Measurements from ENCODE around the gene SCOC. TPM values are rescaled to one million over a fixed set of nuclear protein-coding genes. Genes with fewer than 3 reads are reported as not detected.
"Not testable (repeated sequence)": the region's sequence is repeated elsewhere in the genome, so short reads cannot be mapped to it uniquely, and the experiment has no call there.

The SCOC gene
- polyA plus RNA-seq, 2 of the 4 experiments (the other 2 are of a cell fraction), result 50.0 to 71.9 TPM

DNA sequence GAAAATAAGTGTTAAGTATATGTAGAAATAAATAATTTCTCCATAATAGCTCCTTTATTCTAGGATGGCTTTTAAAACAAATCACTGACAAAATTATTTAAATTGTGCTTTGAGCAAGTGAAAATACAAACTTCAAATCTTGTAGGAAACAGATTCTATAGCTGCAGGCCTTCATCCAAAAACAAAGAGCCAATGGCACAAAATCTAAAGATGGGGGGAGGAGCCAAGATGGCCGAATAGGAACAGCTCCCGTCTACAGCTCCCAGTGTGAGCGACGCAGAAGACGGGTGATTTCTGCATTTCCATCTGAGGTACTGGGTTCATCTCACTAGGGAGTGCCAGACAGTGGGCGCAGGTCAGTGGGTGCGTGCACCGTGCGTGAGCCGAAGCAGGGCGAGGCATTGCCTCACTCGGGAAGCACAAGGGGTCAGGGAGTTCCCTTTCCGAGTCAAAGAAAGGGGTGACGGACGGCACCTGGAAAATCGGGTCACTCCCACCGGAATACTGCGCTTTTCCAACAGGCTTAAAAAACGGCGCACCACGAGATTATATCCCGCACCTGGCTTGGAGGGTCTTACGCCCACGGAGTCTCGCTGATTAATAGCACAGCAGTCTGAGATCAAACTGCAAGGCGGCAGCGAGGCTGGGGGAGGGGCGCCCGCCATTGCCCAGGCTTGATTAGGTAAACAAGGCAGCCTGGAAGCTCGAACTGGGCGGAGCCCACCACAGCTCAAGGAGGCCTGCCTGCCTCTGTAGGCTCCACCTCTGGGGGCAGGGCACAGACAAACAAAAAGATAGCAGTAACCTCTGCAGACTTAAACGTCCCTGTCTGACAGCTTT, 39.9 kb downstream of the SCOC start:
- DNase-seq (ENCODE audit: low read depth in 1 of 2, low spot score in 1 of 2); POLR2A ChIA-PET; H3K4me3 ChIP-seq; H3K9me3 ChIP-seq; FAIRE-seq; ATAC-seq; H3K4me2 ChIP-seq; H3K27ac ChIP-seq; H3K4me1 ChIP-seq: not testable (repeated sequence)
- CTCF ChIA-PET, result interaction anchor here (1.1 kb wide), 1 partner anchor 15 kb away, joined by 3 read pairs; no protein-coding TSS in a partner anchor
- WGBS (ENCODE audit: missing lambda C conversion rate), result 93% methylated on average over 19 of the region's 32 CpGs

DNA sequence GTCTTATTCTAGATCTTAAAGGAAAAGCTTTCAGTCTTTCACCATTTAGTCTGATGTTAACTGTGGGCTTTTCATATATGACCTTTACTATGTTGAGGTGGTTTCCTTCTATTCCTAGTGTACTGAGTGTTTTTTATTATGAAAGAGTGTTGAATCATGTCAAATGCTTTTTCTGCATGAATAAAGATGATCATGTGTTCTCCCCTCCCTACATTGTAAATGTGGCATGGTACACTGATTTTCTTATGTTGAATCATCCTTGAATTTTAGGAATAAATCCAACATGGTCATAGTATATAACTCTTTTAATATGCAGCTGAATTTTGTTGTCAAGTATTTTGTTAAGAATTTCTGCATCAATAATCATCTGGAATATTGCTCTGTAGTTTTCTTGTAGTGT, 49.7 kb downstream of the SCOC start:
- H3K4me3 ChIP-seq, result no peak overlapping the region
- FAIRE-seq (no peak), DNase-seq (ENCODE audit: low read depth in 1 of 2, low spot score in 1 of 2) (no peak), ATAC-seq (no peak)
- H3K4me2 ChIP-seq, result no peak overlapping the region
- H3K27ac ChIP-seq, result no peak overlapping the region
- POLR2A ChIA-PET, result no interaction called here
- TF ChIP-seq POLR2AphosphoS2 (conservative IDR thresholded peaks at IDR 0.05; ENCODE audit: low read length) (no peak), HEYL (CRISPR knock-in tag; IDR thresholded peaks at IDR 0.05) (no peak), HDAC2 (IDR thresholded peaks at IDR 0.05) (no peak), EP300 (IDR thresholded peaks at IDR 0.05) (no peak), SREBF2 (IDR thresholded peaks at IDR 0.05) (no peak), RFX5 (IDR thresholded peaks at IDR 0.05) (no peak)
- H3K4me1 ChIP-seq, result peaks cover 3% of the 10 kb centered on the region; the same call in 2 of the 3 replicates
- H3K9me3 ChIP-seq, result no peaks in the 10 kb centered on the region
- CTCF ChIA-PET, result no interaction called here

DNA sequence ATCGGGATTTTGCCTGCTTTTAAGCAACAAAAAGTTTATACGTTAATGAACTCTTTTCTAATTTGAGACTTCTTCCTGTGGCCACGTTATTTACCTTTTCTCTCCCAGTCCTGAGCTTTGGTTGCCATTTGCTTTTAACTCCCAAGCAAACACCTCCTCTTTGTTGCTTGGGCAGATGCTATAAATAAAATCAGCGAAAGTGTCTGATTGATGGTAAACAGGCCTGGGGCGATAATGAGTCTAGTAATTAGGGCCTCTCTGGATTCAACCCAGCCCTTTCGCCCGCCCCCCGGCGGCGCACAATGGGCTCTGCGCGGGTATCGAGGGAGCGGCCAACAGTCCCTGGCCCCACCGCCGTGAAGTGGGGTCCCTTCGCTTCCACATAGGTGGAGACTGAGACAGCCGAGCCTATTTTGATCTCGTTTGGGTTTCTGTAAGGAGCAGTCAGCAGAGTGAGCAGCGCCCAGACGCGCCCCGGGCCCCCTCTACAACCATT, 53.2 kb downstream of the SCOC start:
- H3K4me2 ChIP-seq, result peak overlapping the region; percentile 84
- no peak for FAIRE-seq
- POLR2A ChIA-PET, result interaction anchor here (0.6 to 2.1 kb wide), 2 partner anchors 53 to 97 kb away, joined by 3 to 13 read pairs; partner anchors contain the start of genes ELMOD2 and SCOC
- H3K4me1 ChIP-seq, result peaks cover 9% of the 10 kb centered on the region; the same call in 2 of the 3 replicates
- ATAC-seq, result peak; percentile 42 to 69
- no peaks in the 10 kb centered on the region for H3K9me3 ChIP-seq
- TF ChIP-seq, protein P1, sequence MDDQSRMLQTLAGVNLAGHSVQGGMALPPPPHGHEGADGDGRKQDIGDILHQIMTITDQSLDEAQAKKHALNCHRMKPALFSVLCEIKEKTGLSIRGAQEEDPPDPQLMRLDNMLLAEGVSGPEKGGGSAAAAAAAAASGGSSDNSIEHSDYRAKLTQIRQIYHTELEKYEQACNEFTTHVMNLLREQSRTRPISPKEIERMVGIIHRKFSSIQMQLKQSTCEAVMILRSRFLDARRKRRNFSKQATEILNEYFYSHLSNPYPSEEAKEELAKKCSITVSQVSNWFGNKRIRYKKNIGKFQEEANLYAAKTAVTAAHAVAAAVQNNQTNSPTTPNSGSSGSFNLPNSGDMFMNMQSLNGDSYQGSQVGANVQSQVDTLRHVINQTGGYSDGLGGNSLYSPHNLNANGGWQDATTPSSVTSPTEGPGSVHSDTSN (IDR thresholded peaks at IDR 0.05), result no peak
- TF ChIP-seq EHMT2 (IDR thresholded peaks at IDR 0.05; ENCODE audit: low read depth) (no peak), PHF8 (IDR thresholded peaks at IDR 0.05; ENCODE audit: borderline replicate concordance, low read depth) (no peak), HEYL (CRISPR knock-in tag; IDR thresholded peaks at IDR 0.05) (no peak), RCOR1 (IDR thresholded peaks at IDR 0.05; ENCODE audit: low read depth, low read length) (no peak), RARB (CRISPR knock-in tag; IDR thresholded peaks at IDR 0.05) (no peak), CHD4 (IDR thresholded peaks at IDR 0.05; ENCODE audit: borderline replicate concordance) (no peak), CEBPB (IDR thresholded peaks at IDR 0.05) (no peak), ZC3H11A (IDR thresholded peaks at IDR 0.05) (no peak), RFX5 (IDR thresholded peaks at IDR 0.05) (no peak)
- peak overlapping the region; percentile 80 for H3K4me3 ChIP-seq
- WGBS (ENCODE audit: missing lambda C conversion rate), result 50% methylated on average over 5 of the region's 23 CpGs
- CTCF ChIA-PET, result interaction anchor here (0.6 to 2.7 kb wide), 14 partner anchors 16 to 424 kb away, joined by 3 to 13 read pairs (median 4); partner anchors contain the start of gene ELMOD2
- DNase-seq (ENCODE audit: low read depth in 1 of 2, low spot score in 1 of 2), result peak in 1 of 2 experiments; percentile 13
- H3K27ac ChIP-seq, result peak overlapping the region; percentile 82 to 89

DNA sequence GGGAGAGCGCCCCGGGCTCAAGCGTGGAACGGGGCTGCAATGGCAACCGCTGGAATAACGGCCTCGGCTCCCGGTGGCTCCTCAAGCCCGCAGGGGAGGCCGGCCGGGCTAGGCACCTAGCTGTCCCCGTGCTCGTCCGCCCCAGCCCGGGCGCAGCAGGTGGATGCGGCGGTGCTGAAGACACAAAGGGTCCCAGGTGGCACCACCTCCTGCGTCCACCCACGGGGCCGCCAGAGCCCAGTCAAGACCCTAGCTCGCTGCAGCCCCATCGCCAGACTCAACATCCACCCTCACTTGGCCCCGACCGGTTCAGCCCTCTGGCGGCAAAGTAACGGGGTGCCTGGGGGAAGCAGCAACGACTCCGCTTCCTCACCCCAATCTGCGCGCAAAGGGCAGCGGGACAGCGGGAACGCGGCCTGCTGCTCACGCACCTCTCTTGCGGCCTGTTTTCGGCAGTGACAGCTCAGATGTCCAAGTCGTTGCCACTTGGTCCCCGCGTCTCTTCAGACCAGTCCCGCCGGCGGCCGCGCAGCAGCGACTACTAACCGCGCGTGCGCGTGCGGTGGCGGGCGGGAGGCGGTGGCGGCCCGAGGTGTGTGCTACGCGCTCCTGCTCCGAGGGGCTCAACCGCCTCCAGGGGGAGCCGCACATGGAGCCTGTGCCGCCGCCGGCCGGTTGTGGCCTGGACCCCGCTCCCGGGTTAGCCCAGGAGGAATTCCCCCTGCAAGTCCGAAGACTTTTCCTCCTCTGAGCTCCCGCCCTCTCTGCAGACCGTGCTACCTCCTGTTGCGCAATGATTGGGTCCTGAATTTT, 53.9 kb downstream of the SCOC start, which contains the start of gene CLGN:
Gene CLGN, minus strand, starts transcription at position 543 of the 813 bp plus-strand sequence. CDS start 14,570 bp downstream, outside the sequence.
- H3K27ac ChIP-seq, result peak within 1 kb of the TSS; percentile 82 to 89
- peak; percentile 95 to 97 for ATAC-seq
- FAIRE-seq, result no peak
- ChIA-PET CTCF (interaction anchor here (0.6 to 2.7 kb wide), 22 partner anchors 9 to 771 kb away, joined by 3 to 13 read pairs (median 3); partner anchors contain the start of gene ELMOD2), POLR2A (interaction anchor here (0.6 to 2.1 kb wide), 4 partner anchors 24 to 224 kb away, joined by 3 to 13 read pairs (median 6); partner anchors contain the start of genes ELMOD2 and SCOC)
- peak within 1 kb of the TSS; percentile 80 for H3K4me3 ChIP-seq
- peak within 1 kb of the TSS; percentile 84 for H3K4me2 ChIP-seq
- DNase-seq (ENCODE audit: low read depth in 1 of 2, low spot score in 1 of 2), result peak; percentile 63 to 77
- H3K4me1 ChIP-seq, result peaks cover 9% of the 10 kb centered on the region; the same call in 2 of the 3 replicates
- 0% methylated on average over 16 of the region's 73 CpGs for WGBS (ENCODE audit: missing lambda C conversion rate)
- no peaks in the 10 kb centered on the region for H3K9me3 ChIP-seq
- TF ChIP-seq JUN (IDR thresholded peaks at IDR 0.05), result peak in 1 of 2 experiments; percentile 14; a peak in 1 of 5 replicates
- peak; percentile 44 for TF ChIP-seq SMC3 (IDR thresholded peaks at IDR 0.05)
- no peak for TF ChIP-seq MAZ (IDR thresholded peaks at IDR 0.05; ENCODE audit: borderline replicate concordance, low read depth, low read length)
- TF ChIP-seq GATA3 (IDR thresholded peaks at IDR 0.05; ENCODE audit: borderline replicate concordance), result no peak
- TF ChIP-seq POLR2A (IDR thresholded peaks at IDR 0.05; ENCODE audit: low read length), result peak; percentile 48; the same call in 1 of the 2 replicates
- no peak; the same call in 1 of the 2 replicates for TF ChIP-seq HDAC2 (IDR thresholded peaks at IDR 0.05)
- TF ChIP-seq, protein P2, sequence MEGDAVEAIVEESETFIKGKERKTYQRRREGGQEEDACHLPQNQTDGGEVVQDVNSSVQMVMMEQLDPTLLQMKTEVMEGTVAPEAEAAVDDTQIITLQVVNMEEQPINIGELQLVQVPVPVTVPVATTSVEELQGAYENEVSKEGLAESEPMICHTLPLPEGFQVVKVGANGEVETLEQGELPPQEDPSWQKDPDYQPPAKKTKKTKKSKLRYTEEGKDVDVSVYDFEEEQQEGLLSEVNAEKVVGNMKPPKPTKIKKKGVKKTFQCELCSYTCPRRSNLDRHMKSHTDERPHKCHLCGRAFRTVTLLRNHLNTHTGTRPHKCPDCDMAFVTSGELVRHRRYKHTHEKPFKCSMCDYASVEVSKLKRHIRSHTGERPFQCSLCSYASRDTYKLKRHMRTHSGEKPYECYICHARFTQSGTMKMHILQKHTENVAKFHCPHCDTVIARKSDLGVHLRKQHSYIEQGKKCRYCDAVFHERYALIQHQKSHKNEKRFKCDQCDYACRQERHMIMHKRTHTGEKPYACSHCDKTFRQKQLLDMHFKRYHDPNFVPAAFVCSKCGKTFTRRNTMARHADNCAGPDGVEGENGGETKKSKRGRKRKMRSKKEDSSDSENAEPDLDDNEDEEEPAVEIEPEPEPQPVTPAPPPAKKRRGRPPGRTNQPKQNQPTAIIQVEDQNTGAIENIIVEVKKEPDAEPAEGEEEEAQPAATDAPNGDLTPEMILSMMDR (IDR thresholded peaks at IDR 0.05), result peak; percentile 45
- no peak for TF ChIP-seq ESRRA (IDR thresholded peaks at IDR 0.05; ENCODE audit: borderline replicate concordance, low read length)
- peak; percentile 73 to 97 for TF ChIP-seq CEBPB (IDR thresholded peaks at IDR 0.05)
- TF ChIP-seq HOXB13 (CRISPR knock-in tag; IDR thresholded peaks at IDR 0.05; ENCODE audit: low read depth), result no peak
- no peak for TF ChIP-seq MAFK (IDR thresholded peaks at IDR 0.05; ENCODE audit: partially characterized antibody)
- TF ChIP-seq, protein P3, sequence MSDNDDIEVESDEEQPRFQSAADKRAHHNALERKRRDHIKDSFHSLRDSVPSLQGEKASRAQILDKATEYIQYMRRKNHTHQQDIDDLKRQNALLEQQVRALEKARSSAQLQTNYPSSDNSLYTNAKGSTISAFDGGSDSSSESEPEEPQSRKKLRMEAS (IDR thresholded peaks at IDR 0.05), result peak; percentile 56; the same call in 1 of the 2 replicates

Data from A549 (cell line).